Peyer's patch (tissue), 4 donors: ENCODE results near the gene TXNDC2. TPM values are rescaled to one million over a fixed set of nuclear protein-coding genes. Genes with fewer than 3 reads are reported as not detected.

Source experiments
- DNase-seq, 3 donors: peaks; one replicate each; pipeline ENCODE4 v3.0.0-alpha.2; 2017 to 2019
- H3K27ac ChIP-seq, 4 donors: fragments of 200-600 bp; sonication (generic); one replicate each; pipeline ENCODE4 v1.5.1; 2016 to 2019
- H3K27me3 ChIP-seq, 2 donors: fragments of 200-600 bp; sonication (generic); one replicate each; pipeline ENCODE4 v1.5.1; 2019
- H3K36me3 ChIP-seq, 3 donors: fragments of 200-600 bp; sonication (generic); one replicate each; pipeline ENCODE4 v1.5.1; 2016 to 2019
- H3K4me1 ChIP-seq, 4 donors: fragments of 200-600 bp; sonication (generic); one replicate each; pipeline ENCODE4 v1.5.1; 2016 to 2019
- H3K4me3 ChIP-seq, 4 donors: fragments of 200-600 bp; sonication (generic); 1 replicate in 3 of 4; 2 replicates in 1 of 4; pipeline ENCODE4 v1.5.1; 2016 to 2019; ENCODE audit warnings: mild to moderate bottlenecking in 1 of 4
- H3K9me3 ChIP-seq, 4 donors: fragments of 200-600 bp; sonication (generic); one replicate each; pipeline ENCODE4 v1.5.1; 2016 to 2019; ENCODE audit warnings: mild to moderate bottlenecking in 1 of 4
- CTCF ChIP-seq, 6 experiments: fragments of 450-650 bp in 4 of 6; fragments of 200-600 bp in 2 of 6; sonication (generic) in 1 of 6; IDR thresholded peaks; one replicate each; pipeline ENCODE4 v1.5.1; 2017 to 2019; ENCODE audit warnings: antibody characterized with exemption in 6 of 6, mild to moderate bottlenecking in 3 of 6, moderate library complexity in 1 of 6
- POLR2A ChIP-seq, 2 donors: fragments of 450-650 bp; IDR thresholded peaks; one replicate each; pipeline ENCODE4 v1.5.1; 2017; ENCODE audit warnings: antibody characterized with exemption in 2 of 2, mild to moderate bottlenecking in 2 of 2, moderate library complexity in 2 of 2
- total RNA-seq, 4 donors: library from RNA; depleted of rRNA; stranded (reverse); fragments of >200 nt; gene quantifications; one replicate each; pipeline ENCODE4 v1.1.0, GENCODE V29; 2016

The TXNDC2 gene
- total RNA-seq, 4 donors from 2014 or later, result not detected

DNA sequence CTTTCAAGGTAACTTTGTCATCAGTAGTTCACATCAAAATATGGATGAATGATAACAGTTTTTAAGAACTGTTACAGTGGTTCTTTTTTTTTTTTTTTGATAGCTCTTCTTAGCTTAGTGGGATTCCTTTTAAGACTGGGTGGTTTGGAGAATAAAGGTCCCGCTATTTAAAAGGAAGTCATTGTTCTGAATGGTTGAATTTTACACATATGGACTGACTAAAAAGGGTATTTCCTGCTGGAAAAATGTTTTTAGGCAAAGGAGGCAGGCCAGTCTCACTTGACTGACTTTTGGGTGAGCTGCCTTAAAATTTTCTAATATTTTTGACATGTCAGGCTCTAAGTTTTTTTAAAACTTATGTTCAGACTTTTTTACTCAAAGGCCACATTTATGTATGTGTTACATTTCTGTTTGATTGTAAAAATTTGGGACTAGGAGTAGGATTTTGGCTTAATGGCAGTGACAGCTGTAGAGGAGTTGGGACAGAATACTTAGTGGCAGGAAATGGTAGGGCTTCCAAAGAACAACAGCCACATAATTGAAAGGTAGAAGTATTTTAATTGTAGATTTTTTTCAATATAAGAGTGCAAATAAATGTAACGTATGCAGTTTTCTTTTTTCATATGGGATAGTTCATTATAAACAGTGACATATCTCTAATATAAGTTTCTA lies 41.8 kb downstream of the TXNDC2 start:
- DNase-seq, result no peak
- no peak for TF ChIP-seq POLR2A (IDR thresholded peaks at IDR 0.05)
- no peak for TF ChIP-seq CTCF (IDR thresholded peaks at IDR 0.05)
- no peak overlapping the region for H3K4me3 ChIP-seq
- H3K27me3 ChIP-seq, result no peaks in the 10 kb centered on the region
- peaks cover 0 to 4% (median 0%) of the 10 kb centered on the region in 3 donors for H3K36me3 ChIP-seq
- no peaks in the 10 kb centered on the region for H3K9me3 ChIP-seq
- peaks cover 0 to 58% (median 11%) of the 10 kb centered on the region in 4 donors for H3K4me1 ChIP-seq
- H3K27ac ChIP-seq, result no peak overlapping the region

DNA sequence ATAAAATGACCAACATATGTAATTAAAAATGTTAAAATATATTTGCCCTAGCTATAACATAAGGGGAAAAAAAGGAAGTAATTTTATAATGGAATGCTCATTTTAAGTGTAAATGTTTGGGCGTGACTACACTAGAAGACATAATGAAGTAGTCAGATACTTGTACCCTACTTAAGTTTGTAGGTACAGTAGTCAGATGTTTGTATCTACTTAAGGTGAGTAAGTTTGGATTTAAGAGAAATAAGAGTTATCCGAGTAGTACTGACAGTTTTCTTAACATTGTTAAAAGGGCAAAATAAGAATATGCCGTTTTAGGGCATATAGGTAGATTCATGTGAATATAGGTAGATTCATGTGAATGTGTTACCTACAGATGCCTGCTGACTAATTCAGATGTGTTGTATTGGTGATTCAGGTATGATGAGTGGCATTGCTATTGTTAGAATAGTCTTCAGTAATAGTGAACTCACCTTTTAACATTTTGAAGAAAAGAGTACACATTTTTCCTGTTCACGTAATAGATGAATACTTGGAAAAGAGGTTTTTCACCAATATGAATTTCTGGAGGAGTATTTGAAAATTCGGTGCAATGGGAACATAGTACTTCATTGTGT lies 43.0 kb downstream of the TXNDC2 start:
- Histone ChIP-seq H3K27me3 (no peaks in the 10 kb centered on the region), H3K4me3 (no peak overlapping the region), H3K36me3 (peaks cover 0 to 14% (median 0%) of the 10 kb centered on the region in 3 donors), H3K9me3 (no peaks in the 10 kb centered on the region), H3K27ac (no peak overlapping the region), H3K4me1 (peaks cover 0 to 48% (median 11%) of the 10 kb centered on the region in 4 donors)
- DNase-seq, result no peak
- no peak for TF ChIP-seq CTCF (IDR thresholded peaks at IDR 0.05)
- TF ChIP-seq POLR2A (IDR thresholded peaks at IDR 0.05), result no peak

DNA sequence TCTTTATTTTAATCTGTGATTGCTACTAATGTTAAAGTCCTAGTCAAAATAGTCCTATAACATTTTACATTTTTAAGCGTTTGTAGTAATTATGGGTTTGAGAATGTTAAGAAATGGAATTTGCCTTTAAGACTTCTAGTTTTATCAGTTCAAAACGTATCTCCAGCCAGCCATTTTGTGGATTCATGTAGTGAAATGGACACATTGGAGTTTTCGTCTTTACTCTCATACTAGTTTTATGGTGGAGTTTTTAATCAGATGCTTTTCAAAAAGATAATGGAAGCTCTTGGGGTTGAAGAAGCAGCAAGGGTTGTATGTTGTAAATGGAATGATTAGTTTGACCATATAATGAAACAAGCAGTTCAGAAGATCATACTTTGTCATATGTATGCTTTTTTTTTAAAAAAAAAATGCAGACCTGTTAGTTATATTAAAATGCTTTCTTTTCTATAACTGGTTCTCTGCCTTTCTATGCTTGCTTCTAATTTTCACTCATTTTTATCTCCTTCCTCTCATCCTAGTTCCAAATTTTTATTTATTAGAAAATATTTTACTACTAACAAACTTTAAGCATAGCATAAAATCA lies 44.6 kb downstream of the TXNDC2 start:
- Histone ChIP-seq H3K9me3 (no peaks in the 10 kb centered on the region), H3K27ac (no peak overlapping the region), H3K27me3 (no peaks in the 10 kb centered on the region), H3K4me3 (no peak overlapping the region), H3K4me1 (peaks cover 0 to 34% (median 10%) of the 10 kb centered on the region in 4 donors), H3K36me3 (peaks cover 0 to 24% (median 0%) of the 10 kb centered on the region in 3 donors)
- TF ChIP-seq POLR2A (IDR thresholded peaks at IDR 0.05), result no peak
- no peak for TF ChIP-seq CTCF (IDR thresholded peaks at IDR 0.05)
- no peak for DNase-seq

GRCh38 chr18:9931146-9931545 lies 45.4 kb downstream of the TXNDC2 start:
- no peak for DNase-seq
- H3K4me1 ChIP-seq, result peaks cover 0 to 28% (median 9%) of the 10 kb centered on the region in 4 donors
- H3K4me3 ChIP-seq, result no peak overlapping the region
- H3K27ac ChIP-seq, result no peak overlapping the region
- no peaks in the 10 kb centered on the region for H3K27me3 ChIP-seq
- TF ChIP-seq CTCF (IDR thresholded peaks at IDR 0.05) (no peak), POLR2A (IDR thresholded peaks at IDR 0.05) (no peak)
- peaks cover 0 to 30% (median 0%) of the 10 kb centered on the region in 3 donors for H3K36me3 ChIP-seq
- no peaks in the 10 kb centered on the region for H3K9me3 ChIP-seq

- peaks cover 0 to 23% (median 8%) of the 10 kb centered on the region in 4 donors for H3K4me1 ChIP-seq
These were observed 45.9 kb downstream of the TXNDC2 start for GRCh38 chr18:9931678-9932077.

More at GRCh38 chr18:9931678-9932077, 45.9 kb downstream of the TXNDC2 start:
- no peaks in the 10 kb centered on the region for H3K27me3 ChIP-seq
- H3K4me3 ChIP-seq, result no peak overlapping the region
- H3K27ac ChIP-seq, result no peak overlapping the region
- TF ChIP-seq POLR2A (IDR thresholded peaks at IDR 0.05), result no peak
- TF ChIP-seq CTCF (IDR thresholded peaks at IDR 0.05), result no peak
- peaks cover 0 to 35% (median 0%) of the 10 kb centered on the region in 3 donors for H3K36me3 ChIP-seq
- DNase-seq, result no peak
- no peaks in the 10 kb centered on the region for H3K9me3 ChIP-seq
